HG02610 (cell line): ENCODE results near the gene TRAIP.
"Not testable (repeated sequence)": the region's sequence is repeated elsewhere in the genome, so short reads cannot be mapped to it uniquely, and the experiment has no call there.

ENCODE experiments used
- ATAC-seq: cut with Tn5 transposase; IDR thresholded peaks from one replicate; pipeline ENCODE4 v1.9.1; 2021; ENCODE audit warnings: mild to moderate bottlenecking, moderate library complexity; ENCODE audit not compliant: unreplicated experiment

Gene TRAIP, protein sequence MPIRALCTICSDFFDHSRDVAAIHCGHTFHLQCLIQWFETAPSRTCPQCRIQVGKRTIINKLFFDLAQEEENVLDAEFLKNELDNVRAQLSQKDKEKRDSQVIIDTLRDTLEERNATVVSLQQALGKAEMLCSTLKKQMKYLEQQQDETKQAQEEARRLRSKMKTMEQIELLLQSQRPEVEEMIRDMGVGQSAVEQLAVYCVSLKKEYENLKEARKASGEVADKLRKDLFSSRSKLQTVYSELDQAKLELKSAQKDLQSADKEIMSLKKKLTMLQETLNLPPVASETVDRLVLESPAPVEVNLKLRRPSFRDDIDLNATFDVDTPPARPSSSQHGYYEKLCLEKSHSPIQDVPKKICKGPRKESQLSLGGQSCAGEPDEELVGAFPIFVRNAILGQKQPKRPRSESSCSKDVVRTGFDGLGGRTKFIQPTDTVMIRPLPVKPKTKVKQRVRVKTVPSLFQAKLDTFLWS

DNA sequence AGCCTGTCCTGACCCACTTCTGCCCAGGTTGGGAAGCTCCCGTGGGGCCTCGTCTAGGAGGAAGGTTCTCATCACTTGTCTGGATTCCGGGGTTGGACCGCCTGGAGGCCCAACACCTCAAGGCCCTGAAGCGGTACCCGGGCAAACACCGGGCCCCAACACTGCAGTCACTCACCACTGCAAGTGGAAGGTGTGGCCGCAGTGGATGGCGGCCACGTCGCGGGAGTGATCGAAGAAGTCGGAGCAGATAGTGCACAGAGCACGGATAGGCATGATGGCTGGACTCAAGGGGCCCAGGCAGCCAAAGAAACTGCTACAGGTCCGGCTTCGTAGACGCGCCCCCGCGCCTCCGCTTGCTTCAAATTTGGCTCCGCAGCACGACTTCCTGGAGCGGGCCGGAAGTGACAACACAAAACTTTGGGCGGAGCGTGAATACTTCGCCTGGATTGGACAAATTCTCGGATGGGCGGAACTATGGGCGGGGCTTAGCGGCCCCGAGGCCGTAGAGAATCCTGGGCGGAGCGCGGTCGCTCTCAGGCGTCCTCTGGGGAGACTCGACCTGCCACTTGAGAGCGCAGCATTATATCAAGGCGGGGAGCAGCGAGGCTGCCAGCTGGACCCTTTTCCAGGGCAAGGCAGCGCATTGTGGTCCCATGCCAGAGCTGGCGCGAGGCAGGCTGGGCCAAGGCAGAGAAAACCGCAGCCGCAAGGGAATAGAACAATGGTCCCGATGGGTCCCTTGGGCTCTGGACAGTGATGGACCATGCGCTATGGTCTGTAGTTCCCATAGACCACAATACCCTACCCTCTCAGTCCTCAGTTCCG is at the start of gene TRAIP:
TRAIP (minus strand) TSS at position 384 of the 825 bp plus-strand sequence; CDS start at position 273, 111 bp downstream.
- peak; percentile 93 for ATAC-seq

DNA sequence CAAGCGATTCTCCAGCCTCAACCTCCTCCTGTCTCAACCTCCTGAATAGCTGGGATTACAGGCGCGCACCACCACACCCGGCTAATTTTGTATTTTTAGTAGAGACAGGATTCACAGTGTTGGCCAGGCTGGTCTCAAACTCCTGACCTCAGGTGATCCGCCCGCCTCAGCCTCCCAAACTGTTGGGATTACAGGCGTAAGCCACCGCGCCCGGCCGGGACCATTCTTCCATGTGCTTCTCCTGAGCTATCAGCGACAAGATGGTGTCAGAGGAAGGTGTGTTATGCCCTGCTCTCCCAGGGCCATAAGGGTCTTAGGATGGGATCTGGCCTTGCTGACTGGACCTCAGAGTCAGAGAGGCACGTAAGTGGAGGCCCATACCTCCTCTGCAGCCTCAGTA is 48.1 kb upstream of the TRAIP start:
- ATAC-seq: not testable (repeated sequence)

DNA sequence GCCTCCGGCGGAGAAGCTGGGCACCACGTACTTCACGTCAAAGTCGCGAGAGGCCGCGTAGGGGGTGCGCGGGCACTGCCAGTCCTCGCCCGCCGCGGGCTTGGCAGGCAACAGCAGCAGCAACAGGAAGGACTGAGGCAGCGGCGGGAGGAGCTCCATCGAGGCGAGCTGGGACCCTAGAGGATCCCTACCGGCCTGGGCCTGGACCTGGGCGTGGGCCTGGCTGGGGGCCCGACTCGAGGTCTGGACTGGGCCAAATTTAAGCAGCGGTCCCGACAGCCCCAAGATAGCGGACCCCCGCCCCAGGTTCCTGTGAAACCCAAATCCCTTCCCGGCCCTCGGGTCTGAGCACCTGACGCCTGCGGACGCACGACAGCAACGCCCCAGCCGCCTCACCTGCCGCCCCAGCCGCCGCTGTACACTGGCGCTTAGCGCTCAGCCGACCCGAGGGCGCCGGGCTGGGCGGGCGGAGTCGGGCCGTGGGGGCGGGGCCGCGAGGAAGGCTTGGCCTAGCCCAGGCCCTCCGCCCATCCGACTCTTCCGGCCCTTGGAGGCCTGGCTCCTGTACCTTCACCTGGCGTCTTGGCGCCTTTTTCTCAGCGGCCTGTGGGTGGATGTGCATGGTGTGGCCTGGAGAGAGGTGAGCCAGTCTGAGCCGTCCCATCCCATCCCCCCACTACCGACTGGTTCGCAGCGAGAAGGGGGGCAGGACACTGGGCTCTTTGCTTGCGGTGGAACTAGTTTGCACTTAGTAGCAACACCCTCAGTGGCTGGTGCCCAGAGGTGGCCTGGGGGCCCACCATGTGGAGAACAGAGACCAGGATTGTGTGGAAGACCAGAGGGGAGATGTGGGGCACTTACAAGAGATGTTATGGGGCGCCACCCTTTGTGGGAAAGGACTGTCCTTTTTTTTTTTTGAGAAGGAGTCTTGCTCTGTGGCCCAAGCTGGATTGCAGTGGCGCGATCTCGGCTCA is 47.4 kb upstream of the TRAIP start, which contains the start of gene MST1R:
MST1R (minus strand) TSS at position 423 of the 974 bp plus-strand sequence; CDS start at position 159, 264 bp downstream.
- ATAC-seq: no peak

DNA sequence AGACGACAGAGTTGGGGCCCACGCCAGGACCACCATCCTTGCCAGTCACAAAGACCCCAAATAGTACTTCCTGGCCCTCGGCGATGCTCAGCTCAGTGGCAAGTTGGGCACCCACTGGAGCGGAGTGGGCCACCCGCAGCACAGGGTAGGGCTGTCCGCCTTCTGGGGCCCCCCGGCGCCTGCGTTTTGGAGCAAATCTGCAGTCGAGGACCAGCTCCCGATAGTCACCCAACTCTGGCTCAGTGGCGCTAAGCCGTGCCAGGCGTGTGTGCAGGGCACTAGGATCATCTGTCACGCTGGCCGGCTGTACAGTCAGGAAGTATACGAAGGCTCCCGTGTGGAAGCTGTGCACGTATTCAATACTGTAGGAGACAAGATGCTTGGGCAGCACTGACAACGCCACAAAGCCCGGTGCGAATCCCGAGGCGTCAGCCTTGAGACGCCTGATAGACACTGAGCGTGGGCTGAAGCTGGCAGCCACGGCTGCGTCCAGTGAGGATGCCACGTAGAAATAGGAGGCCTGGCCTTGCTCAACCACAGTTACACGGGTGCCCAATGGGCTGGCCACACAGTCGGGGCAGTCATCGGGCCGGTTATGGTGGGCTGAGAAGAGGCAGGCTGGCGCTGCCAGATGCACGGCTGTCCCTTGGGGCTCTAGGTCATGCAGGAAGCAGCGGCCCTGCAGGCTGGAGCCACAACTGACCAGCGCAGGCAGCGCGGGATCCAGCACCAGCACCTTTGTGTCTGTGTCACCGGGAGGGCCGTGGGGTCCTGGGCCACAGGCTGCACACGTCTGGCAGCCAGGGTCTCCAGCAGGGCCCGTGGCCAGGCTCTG is 46.4 kb upstream of the TRAIP start:
- ATAC-seq: no peak

DNA sequence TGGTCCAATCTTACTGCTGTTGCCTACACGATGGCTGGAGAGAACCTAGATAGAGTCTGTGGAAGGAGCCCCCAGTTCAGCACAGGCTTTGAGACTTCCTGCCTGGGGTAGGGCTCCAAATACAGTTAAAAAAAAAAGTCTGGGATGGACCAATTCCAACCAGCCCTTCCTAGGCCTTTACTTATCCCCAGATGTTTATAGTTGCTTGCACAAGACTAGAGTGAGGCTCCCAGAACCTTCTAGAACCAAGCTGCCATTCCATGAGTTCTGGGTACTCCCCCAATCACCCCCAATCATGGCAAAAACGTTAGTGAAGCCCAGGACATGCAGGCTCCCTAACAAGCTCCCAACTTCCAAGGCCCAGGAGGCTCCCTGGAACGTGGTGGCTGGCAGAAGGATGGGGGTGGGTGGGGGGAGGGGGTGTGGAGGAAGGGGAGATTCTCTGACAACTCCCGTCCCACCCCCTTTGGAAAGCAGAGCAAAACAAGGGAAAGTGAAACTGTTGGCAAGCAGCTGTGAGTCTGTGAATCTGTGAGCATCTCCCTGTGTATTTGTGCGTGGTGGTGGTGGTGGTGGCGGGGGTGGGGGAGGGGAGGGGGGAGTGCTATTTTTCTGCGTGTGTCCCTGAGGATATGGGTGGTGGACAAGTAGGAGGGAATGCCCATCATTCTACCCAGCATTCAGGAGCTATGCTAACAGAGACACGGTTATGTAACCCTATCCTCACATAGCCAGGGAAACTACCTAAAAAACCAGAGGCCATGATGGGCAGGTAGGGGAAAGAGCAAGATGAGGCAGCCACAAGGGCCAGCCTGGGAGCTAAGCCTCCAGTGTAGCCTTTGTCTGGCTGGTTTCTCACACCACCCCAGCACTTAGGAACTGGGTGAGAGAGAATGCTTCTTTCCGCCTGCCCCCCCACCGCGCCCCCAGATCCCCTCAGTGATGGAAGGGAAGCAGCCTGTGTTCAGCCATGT is 45.3 kb upstream of the TRAIP start:
- no peak for ATAC-seq

DNA sequence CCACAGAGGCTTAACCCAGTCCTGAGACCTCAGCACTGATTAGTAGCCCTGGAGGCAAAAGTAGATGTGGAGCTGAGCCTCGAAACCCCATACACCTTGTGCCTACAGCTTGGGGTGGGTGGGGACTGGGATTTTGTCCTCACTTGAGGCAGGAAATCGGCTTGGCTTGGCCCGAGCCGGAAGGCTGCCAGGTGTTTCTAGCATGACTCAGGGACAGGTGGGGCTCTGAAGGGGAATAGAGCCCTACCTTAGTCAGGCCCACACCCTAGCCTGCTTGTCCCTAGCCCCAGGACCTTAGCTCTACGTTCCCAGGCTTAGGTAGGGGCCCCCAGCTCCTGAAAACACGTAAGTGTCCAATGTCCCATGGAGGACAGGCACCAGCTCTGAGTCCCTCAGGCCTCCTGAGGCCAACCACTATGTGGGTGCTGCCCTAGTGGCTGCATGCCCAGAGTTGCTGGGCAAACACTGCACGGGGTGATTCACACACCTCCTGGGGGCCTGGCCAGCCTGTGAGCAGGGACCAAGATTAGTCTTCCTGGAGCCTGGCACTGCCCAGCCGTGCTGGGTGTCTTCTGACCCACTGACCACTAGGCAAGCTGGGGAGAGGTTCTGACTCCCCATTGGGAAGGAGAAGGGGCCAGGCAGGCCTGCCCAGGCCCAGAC is 44.3 kb upstream of the TRAIP start:
- no peak for ATAC-seq

DNA sequence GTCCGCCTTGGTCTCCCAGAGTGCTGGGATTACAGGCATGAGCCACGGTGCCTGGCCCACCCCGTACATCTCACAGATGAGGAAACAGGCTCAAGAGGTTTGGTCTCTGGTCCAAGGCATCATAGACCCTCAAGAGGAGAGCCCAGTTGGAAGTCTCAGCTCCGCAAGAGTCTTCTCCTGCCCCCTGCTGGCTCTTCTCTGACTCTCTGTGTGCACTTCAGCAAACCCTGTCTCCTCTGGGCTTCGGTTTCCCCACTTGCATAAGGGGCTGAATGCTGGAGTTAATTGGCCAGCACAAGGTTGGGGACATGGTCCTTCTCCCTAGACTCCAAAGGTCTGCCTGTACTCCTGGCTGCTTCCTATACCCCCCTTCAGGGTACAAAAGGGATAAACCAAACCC is 43.5 kb upstream of the TRAIP start:
- no peak for ATAC-seq

DNA sequence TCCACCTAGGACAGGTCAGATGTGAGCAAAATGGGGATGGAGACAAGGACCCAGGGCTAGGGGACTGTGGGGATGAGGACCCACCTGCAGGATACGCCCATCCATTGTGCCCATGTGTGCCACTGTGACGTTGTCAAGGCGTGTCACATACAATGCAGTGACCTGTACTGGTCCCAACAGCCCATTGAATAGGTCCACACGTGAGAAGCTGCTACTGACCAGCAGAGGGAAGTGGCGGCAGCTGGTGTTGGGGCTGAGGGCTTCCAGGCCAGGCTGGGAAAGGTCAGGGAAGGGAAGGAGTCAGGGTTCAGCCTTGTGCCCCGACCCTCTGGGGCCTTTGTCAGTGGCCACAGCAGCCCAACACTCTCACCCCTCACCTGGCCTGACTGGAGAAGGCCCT is 42.6 kb upstream of the TRAIP start:
- ATAC-seq: no peak

DNA sequence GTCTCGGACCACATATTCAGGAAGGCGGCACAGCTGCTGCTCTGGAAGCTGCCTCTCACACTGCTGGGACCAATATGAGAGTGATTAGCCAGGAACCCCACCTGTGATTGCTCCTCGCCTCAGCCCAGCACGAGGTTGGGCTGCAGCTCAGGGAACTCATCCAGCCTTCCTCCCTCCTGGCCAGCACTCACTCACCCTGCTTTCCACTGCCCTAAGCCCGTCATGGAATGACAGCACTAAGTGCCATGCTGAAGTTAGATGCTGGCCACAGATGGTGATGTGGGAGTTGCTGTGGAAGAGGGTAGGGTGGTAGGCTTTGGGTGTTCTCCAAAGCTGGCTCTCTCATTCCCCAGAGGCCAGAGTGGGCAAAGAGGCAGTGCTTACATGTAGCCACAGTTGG is 40.0 kb upstream of the TRAIP start:
- no peak for ATAC-seq

DNA sequence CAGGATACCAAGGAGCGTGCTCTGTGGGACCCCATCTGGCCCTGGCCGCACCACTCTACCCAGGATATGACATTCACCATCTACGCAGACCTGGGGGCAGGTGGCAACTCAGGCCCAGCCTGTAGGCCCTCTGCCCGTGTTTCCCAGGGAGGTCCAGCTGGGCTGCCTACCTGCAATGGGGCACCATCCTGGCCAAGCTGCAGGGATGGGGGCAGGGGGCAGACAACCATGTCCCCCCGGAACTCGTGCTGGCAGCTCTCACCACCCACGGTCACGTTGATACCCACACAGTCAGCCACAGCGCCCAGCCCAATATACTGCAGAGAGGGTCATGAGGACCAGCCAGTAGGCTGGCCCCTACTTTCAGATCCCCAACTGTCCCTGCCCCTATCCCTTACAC is 39.4 kb upstream of the TRAIP start:
- ATAC-seq: no peak

DNA sequence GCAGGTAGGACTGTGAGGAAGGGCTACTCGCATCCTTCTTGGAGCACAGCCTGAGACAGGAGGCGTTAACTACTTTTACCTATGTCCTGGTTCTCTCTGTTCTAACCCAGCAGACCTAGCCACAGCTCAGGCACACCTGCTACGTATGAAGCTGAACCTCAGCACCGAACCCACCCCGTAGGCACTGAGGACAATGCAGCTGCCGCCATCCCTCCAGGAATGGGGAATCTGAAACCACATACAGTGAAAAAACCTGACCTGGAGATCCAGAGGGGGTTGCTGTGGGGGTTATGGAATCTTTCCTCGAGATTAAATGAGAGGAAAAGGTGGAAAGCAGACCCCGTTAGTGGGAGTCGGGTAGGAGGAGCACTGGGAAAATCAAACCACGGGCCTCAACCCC is 32.9 kb upstream of the TRAIP start:
- ATAC-seq: no peak

DNA sequence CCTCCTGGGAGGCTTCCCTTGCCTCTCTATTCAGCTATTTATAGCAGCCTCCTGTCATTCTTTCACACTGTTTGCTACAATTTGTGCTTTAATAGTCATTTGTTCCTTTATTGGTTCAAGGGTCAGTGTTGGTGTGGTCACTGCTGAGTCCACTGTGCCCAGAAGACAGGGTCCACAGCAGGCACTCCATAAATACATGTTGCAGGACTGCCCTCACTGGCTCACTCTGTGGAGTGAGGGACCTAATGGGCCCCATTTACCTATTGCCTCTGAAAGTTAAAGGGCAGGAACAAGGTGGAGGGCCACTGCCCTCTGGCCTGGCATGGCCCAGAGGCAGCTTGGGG is 30.5 kb upstream of the TRAIP start:
- no peak for ATAC-seq

DNA sequence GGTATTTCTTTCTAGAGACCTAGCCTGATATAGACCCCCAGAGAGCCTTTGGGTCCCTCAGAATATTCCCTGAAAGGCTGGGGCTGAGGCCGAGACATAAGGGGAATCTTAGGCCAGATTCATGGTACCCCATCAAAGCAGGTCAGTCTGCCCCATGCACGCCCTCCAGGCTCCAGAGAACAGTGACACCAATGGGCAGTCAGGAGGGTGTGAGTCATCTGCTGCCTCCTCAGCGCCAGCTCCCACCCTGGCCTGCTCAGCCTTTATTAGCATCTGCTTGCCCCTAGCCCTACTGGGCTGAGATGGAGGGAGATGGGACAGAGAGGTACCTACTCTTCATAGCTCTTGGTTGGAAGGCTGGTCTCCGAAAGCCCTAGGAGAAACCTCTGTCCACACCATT is 27.6 kb upstream of the TRAIP start:
- ATAC-seq: no peak

DNA sequence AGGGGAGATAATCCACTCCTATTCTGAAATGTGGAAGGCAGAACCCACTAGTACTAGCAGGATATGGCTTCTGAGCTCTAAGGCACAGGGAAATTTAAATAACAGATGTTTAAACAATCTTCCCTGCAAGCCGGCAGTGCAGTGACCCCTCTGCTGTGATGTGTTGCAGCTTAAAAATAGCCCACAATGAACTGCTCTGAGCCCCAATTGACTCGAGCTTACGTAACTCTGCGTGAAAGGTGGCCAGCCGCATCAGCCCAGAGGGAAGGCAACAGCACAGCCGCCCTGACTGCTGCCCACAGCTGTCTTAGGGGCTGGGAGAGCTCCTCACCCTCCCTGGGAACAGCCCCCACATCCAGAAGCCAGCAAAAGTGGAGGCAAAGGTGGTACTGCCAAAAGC is 25.8 kb upstream of the TRAIP start:
- ATAC-seq: no peak

DNA sequence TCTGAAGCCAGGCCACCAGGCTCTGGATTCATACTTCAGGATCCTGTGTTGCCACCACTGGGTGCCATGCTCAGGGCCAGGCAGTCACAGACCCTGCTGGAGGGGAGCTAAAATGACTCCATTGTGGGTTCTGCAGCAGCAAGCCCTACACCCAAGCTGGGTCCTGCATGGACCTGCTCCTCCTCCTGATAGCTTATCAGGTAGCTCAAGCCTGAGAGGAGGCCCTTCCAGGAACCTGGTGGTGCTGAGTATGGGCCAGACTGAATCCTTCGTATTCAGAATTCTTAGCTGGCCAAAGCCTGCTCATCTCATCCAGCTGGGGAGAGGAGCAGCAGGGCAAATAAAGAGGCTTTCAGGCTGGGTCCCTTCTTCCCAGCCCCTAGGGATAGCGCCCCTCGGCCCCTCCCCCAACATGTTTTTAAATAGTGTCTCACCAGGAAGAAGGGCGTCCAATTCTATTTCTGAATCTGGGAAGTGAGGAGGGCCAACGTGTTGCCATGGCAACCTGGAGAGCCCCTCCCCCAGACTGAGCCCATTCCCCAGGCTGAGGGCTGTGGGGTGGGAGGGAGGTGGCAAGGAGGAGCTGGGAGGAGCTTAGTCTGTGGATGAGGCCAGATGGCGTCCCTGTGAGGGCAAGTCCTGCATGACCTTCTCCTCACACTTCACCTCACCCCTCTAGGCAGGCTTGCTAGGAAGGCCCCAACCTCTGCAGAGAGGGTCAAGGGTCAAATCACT is 24.4 kb upstream of the TRAIP start:
- no peak for ATAC-seq

DNA sequence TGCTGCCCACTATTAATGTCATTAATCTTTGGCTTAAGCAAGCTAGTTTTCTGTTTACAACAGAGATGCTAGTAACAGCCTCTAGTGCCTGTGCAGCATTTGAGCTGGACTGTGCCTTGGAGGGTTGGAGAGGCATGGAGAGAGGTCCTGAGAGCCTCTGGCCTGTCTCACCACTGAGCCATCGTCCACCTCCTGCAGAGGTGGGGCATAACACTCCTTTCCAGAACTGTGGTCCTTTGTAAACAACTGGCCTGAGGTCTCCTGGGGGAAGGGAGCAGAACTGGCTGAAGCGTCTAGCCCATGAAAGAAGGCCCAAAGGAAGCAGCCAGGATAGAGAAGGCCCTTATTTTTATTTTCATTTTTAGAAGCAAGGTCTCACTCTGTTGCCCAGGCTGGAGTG is 23.4 kb upstream of the TRAIP start:
- ATAC-seq: no peak

DNA sequence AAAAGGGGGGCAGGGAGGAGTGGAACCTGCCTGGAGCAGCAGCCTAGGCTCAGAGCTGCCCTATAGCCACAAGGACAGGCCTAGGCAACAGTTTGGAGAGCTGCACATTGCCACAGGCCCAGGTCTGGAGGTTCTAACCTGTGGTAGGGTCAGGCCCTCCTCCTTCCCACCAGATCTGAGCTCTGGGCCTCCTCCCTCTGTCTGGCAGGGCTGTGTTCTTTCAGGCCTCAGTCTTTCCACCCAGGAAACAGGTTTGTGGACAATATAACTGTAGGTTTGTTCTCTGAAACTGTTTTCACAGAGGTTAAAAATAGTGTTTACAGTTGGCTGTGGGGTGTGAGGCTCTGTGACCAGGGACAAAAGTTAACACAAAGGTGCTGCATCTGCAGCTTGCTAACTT is 22.3 kb upstream of the TRAIP start:
- ATAC-seq: no peak

DNA sequence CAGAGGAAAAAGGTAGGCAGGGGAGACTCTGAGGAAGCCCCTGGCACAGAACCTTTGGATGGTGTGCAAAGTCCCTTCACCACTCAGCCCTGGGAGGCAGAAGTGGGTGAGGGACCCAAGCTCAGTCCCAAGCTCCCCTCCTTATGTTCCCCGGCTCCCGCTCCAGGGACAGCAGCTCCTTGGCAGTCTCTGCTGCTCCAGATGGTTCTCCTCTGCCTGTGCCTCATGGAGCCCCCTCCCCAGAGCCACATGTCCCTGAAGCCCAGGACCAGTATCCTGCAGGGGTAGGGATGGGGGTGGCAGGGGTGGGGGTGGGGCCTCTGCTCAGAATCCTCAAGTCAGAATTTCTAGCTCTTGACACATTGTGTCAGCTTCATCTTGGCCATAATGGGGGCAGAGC is 21.4 kb upstream of the TRAIP start:
- no peak for ATAC-seq
